ENCODE measurements around the gene MAP3K2. TPM values are rescaled to one million over a fixed set of nuclear protein-coding genes. Genes with fewer than 3 reads are reported as not detected.

Gene MAP3K2
- total RNA-seq, 1 experiment from 2014 or later = 54.6 TPM

DNA sequence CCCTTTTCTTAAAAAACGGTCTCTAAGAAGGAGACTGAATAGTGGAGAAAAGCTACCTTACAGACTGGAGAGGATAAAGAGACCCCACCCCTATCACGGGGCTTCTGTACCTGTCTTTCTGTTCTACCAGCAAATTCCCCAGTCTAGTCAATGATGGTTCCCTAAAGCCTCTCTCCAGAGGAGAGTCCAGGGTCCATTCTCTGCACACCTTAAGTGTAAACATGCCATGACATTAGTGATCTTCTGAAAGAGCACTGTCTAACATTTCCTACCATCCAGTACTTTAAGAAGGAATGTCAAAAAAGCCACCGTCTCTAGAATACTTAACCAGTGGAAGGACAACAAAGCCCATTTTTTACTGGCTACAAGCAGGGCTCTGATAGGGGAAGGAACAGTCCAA lies 76.8 kb downstream of the MAP3K2 start:
- Histone ChIP-seq H3K9me3 (ENCODE audit: low read length) (no peaks in the 10 kb centered on the region), H2AFZ (ENCODE audit: low read length) (no peak overlapping the region), H3K27ac (ENCODE audit: low read length) (no peak overlapping the region), H3K9ac (ENCODE audit: low read length) (no peak overlapping the region), H4K20me1 (ENCODE audit: low read length) (no peaks in the 10 kb centered on the region), H3K79me2 (ENCODE audit: low read length) (no peaks in the 10 kb centered on the region), H3F3A (ENCODE audit: low read length, unreplicated experiment) (no peaks in the 10 kb centered on the region), H3K9me2 (replicated peaks; ENCODE audit: low read length) (no peaks in the 10 kb centered on the region), H3K4me3 (ENCODE audit: low read length) (no peak overlapping the region), H3K36me3 (ENCODE audit: low read depth, low read length) (peaks cover 39% of the 10 kb centered on the region), H3K4me2 (ENCODE audit: low read length) (no peak overlapping the region), H3K27me3 (ENCODE audit: low read length) (no peaks in the 10 kb centered on the region), H3K4me1 (ENCODE audit: insufficient read depth, low read length) (peaks cover 13% of the 10 kb centered on the region)
- CTCF ChIA-PET = no interaction called here
- no peak for TF ChIP-seq EZH2phosphoT487 (IDR thresholded peaks at IDR 0.05; ENCODE audit: borderline replicate concordance, low read length)
- no peak for TF ChIP-seq EZH2 (IDR thresholded peaks at IDR 0.05; ENCODE audit: low read length, unreplicated experiment)
- no peak for TF ChIP-seq CTCF (conservative IDR thresholded peaks at IDR 0.05; ENCODE audit: low read depth, low read length)
- intact Hi-C loops (cut with micrococcal nuclease) = no loop called here
- ATAC-seq (no peak), DNase-seq (no peak)
- BruUV-seq (replicated peaks) = no TSS peak
- POLR2A ChIA-PET (ENCODE audit: unreplicated experiment) = no interaction called here

DNA sequence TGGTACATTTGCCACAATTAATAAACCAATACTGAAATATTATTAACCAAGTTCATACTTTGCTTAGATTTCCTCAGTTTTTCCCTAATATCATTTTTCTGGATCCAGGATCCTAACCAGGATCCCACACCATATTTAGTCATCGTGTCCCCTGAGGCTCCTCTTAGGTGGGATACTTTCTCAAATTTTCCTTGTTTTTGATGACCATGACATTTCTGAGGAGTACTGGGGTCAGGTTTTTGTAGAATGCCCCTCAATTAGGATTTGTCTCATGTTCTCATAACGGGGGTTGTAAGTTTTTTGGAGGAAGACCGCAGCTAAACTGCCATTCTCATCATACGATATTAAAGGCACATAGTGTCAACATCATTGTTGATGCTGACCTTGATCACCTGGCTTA lies 78.3 kb downstream of the MAP3K2 start:
- CTCF ChIA-PET = interaction anchor here (0.6 kb wide), 1 partner anchor 29 kb away, joined by 4 read pairs; no protein-coding TSS in a partner anchor

More for the DNA sequence above, 78.3 kb downstream of the MAP3K2 start:
- intact Hi-C loops (cut with micrococcal nuclease) = loop anchor here (10.0 kb wide), 1 partner anchor 115 kb away; no protein-coding TSS in a partner anchor
- Histone ChIP-seq H3K27me3 (ENCODE audit: low read length) (no peaks in the 10 kb centered on the region), H3K4me3 (ENCODE audit: low read length) (no peak overlapping the region), H3K79me2 (ENCODE audit: low read length) (no peaks in the 10 kb centered on the region), H3K4me1 (ENCODE audit: insufficient read depth, low read length) (peaks cover 13% of the 10 kb centered on the region), H2AFZ (ENCODE audit: low read length) (no peak overlapping the region), H3K27ac (ENCODE audit: low read length) (no peak overlapping the region), H4K20me1 (ENCODE audit: low read length) (no peaks in the 10 kb centered on the region), H3K9ac (ENCODE audit: low read length) (no peak overlapping the region), H3K9me3 (ENCODE audit: low read length) (no peaks in the 10 kb centered on the region), H3K9me2 (replicated peaks; ENCODE audit: low read length) (no peaks in the 10 kb centered on the region), H3K36me3 (ENCODE audit: low read depth, low read length) (peaks cover 30% of the 10 kb centered on the region), H3K4me2 (ENCODE audit: low read length) (no peak overlapping the region), H3F3A (ENCODE audit: low read length, unreplicated experiment) (no peaks in the 10 kb centered on the region)
- no peak for TF ChIP-seq EZH2 (IDR thresholded peaks at IDR 0.05; ENCODE audit: low read length, unreplicated experiment)
- no peak for TF ChIP-seq CTCF (conservative IDR thresholded peaks at IDR 0.05; ENCODE audit: low read depth, low read length)
- TF ChIP-seq EZH2phosphoT487 (IDR thresholded peaks at IDR 0.05; ENCODE audit: borderline replicate concordance, low read length) = no peak
- no TSS peak for BruUV-seq (replicated peaks)
- POLR2A ChIA-PET (ENCODE audit: unreplicated experiment) = no interaction called here
- no peak for ATAC-seq
- no peak for DNase-seq

Data from PC-3 (cell line).